Epithelial cell of proximal tubule (primary cell): ENCODE data around the gene ITGB4. TPM values are rescaled to one million over a fixed set of nuclear protein-coding genes. Genes with fewer than 3 reads are reported as not detected.
A peak's percentile ranks its signal among the peaks of the same experiment; 100 is the strongest.
"Not testable (repeated sequence)": the region's sequence is repeated elsewhere in the genome, so short reads cannot be mapped to it uniquely, and the experiment has no call there.

ENCODE experiments used
- DNase-seq: peaks from one replicate; pipeline ENCODE4 v3.0.0-alpha.2; 2011; ENCODE audit warnings: low read depth
- H3K4me3 ChIP-seq: 2 replicates; pipeline ENCODE4 v1.5.1; 2011; ENCODE audit warnings: low read depth, mild to moderate bottlenecking, low read length
- total RNA-seq: library from RNA; depleted of rRNA; stranded (reverse); fragments of >200 nt; gene quantifications from 2 replicates; pipeline ENCODE4 v1.2.3, GENCODE V29; 2015
- TF ChIP-seq, protein P1 (sequence below): conservative IDR thresholded peaks from 2 replicates; pipeline ENCODE4 v1.5.1; 2012; ENCODE audit warnings: low read depth, mild to moderate bottlenecking, low read length

The ITGB4 gene
- total RNA-seq, 1 donor from 2014 or later: 33.3 TPM

DNA sequence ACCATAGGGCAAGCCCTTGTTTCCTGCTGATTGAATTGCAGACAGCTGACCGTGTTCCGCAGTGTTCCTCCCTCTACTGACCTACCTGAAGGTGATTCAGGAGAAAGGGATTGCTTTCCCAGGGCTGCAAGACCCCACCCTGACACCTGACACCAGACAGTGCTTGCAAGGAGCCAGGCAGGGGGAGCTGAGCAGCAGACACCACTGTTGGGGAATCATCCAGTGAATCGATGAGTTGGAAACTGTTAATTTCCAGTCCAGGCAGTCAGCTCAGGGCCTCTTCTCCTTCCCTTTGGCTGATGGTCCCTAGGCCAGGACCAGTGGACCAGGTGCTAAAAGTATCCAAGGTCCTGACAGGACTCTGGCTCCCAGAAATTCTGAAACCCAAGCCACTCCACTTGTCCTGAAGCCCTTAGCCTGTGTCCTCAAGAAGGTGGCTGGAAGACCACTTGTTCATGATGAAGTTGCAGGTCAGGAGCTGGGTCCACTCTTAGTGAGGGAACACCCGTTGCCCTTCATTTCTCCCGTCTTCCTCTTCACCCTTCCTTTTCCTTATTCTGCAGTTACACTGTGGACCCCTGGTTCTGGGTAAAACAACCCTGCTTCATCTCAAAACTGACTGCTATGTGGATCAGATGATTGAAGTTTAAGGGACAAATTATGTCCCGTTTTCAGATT, 53.9 kb downstream of the ITGB4 start:
- TF ChIP-seq, protein P1, sequence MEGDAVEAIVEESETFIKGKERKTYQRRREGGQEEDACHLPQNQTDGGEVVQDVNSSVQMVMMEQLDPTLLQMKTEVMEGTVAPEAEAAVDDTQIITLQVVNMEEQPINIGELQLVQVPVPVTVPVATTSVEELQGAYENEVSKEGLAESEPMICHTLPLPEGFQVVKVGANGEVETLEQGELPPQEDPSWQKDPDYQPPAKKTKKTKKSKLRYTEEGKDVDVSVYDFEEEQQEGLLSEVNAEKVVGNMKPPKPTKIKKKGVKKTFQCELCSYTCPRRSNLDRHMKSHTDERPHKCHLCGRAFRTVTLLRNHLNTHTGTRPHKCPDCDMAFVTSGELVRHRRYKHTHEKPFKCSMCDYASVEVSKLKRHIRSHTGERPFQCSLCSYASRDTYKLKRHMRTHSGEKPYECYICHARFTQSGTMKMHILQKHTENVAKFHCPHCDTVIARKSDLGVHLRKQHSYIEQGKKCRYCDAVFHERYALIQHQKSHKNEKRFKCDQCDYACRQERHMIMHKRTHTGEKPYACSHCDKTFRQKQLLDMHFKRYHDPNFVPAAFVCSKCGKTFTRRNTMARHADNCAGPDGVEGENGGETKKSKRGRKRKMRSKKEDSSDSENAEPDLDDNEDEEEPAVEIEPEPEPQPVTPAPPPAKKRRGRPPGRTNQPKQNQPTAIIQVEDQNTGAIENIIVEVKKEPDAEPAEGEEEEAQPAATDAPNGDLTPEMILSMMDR: no peak

DNA sequence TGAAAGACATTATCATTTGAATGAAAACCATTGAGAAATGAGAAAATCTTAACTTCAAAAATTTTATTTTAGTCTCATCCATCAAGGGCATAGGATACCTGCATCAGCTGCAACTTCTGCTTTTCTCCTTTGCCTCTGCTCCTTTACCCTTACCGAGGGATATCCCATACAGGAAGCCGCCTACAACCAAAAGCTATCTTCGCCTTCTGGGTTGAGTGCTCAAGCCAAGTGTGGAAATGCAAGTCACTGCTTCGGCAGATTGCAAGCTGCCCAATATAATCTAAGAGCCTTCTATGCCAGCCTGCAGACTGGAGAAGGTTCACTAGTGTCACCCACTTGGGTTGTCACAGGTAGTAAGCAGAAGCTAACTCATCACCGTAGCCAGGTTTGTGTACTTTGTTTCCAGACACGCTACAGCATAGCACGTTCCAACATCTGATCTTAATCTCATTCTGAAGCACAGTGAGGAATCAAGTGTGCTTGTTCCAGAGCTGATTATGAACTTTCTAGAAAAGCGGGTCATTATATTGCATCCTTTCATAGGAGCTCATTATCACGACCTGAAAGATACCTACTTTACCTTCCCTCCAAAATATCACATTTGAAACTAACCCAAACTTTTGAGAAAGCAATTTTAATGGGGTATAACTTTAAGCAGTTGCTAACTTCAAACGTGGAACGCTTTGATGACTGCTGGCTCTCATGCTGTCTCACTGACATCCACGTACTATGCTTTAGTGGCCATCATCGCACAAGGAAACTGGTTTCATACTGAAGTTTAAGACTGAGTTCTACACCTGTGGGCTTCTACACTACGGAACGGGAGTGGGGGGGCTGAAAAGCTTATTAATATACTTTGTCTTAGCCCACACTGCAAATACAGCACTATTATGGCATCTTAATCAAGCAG, 55.4 kb downstream of the ITGB4 start:
- TF ChIP-seq, protein P1: no peak
- no peak for DNase-seq
- no peak overlapping the region for H3K4me3 ChIP-seq

More for the DNA sequence above, 53.9 kb downstream of the ITGB4 start:
- DNase-seq: no peak
- H3K4me3 ChIP-seq: no peak overlapping the region

DNA sequence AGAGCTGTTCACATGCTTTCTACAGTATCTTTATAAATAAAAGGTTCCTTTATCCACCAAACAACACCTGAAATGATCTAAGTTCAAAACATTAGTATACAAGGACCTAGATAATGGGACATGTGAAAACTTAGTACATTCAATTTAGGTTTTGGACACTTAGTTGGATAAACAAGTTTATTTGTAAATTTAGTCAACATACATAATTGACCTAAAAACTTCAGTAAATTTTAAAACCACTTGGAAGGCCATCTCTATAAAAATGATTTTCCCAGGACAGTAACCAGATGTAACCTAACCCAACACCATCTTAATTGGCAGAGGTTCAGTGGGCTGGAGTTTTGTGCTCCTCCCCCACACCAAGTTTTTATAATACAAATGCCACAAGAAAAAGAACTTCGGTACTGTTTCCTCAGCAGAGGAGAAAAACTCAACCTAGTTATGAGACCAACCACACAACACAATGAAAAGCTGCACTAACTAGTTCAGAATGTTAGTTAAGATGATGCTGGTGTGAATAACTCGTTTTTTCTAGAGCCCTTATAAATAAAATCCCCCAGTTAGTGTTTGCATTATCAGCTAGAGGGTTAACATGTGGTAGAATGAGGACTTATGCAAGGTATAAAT, 56.1 kb downstream of the ITGB4 start:
- DNase-seq: no peak
- peak overlapping the region; percentile 80 for H3K4me3 ChIP-seq
- TF ChIP-seq, protein P1: no peak

DNA sequence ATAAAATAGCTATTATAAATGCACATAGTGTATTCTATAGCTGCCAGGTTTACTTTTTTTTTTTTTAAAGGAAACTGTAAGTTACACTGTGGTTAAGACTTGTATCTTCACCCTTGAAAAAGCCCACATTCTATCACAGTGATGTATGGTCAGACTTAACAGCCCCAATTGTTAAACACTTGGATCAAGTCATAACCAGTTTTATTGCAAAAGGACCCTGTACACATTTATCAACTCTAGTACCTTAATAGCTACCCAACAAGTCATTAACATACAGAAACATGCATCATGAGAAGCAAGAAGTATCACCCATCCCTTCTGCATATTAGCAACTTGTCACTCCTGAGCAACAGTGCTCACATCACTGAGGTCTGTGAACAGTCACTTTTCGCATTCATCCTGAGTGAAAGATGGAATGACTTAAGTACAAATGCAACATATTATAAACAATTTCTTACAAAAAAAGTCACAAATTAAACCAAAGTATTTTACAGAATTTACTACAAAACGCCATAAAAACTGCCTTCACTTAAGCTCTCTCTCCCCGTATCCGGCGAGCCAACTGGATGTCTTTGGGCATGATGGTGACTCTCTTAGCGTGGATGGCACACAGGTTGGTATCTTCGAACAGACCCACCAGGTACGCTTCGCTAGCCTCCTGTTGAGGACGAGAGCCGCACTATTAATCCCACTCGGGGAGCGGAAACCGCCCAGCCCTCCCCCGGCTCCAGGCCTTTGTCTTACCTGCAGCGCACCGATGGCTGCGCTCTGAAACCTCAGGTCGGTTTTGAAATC, 57.0 kb downstream of the ITGB4 start:
- not testable (repeated sequence) for DNase-seq
- H3K4me3 ChIP-seq: peak overlapping the region; percentile 80

DNA sequence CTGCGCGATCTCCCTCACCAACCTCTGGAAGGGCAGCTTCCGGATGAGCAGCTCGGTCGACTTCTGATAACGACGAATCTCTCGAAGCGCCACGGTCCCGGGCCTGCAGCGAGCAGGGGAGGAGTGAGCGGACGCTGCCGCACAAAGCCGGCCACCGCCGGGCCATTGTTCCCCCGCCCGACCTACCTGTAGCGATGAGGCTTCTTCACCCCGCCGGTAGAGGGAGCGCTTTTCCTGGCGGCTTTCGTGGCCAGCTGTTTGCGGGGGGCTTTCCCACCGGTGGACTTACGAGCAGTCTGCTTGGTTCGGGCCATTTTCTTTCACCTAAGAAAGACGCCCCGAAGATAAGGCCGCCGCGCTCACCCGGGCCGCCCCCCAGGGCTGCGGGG, 57.6 kb downstream of the ITGB4 start:
- H3K4me3 ChIP-seq: peak overlapping the region; percentile 80
- DNase-seq: no peak
- TF ChIP-seq, protein P1: peak; percentile 59

DNA sequence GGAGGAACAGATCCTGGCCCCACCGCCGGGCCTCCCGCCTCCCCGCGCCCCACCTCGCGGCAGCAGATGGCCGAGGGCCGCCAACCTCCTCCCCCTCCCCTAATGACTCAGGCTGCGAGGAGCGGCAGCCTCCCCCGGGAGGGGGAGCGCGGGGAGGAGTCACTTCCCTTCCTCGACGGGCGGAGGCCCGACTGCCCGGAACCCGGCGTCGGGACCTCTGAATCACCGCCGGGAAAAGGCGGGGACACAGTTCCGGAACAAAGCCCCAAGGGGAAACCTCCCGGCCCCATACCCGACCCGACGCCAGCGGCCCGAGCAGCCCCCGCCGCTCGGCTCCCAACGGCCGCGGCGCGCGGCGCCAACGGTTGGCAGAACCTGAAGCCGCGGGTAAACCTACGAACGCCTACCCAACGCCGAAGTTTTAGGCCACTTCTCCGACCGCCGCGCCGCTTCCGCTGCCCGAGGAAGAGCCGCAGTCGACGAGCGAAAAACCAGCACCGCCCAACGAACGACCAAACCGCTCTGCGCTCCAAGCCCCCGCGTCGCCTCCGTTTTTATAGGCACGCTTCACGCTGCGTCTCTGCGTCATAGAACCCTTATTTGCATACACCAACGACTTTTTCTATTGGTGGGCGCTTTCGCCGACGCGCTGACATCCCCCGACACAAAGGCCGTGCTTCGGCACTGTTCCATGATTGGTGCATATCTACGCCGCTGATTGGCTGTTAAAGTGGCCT, 58.2 kb downstream of the ITGB4 start:
- DNase-seq: peak; percentile 98
- peak overlapping the region; percentile 80 for H3K4me3 ChIP-seq
- TF ChIP-seq, protein P1: no peak
